Measurements from ENCODE around the gene NUDT8. TPM values are rescaled to one million over a fixed set of nuclear protein-coding genes. Genes with fewer than 3 reads are reported as not detected.

NUDT8 gene
- total RNA-seq, 3 donors from 2014 or later (not counting 1 experiment from before 2014, with no cell fraction given) = 1.7 to 5.2 (median 4.1) TPM

DNA sequence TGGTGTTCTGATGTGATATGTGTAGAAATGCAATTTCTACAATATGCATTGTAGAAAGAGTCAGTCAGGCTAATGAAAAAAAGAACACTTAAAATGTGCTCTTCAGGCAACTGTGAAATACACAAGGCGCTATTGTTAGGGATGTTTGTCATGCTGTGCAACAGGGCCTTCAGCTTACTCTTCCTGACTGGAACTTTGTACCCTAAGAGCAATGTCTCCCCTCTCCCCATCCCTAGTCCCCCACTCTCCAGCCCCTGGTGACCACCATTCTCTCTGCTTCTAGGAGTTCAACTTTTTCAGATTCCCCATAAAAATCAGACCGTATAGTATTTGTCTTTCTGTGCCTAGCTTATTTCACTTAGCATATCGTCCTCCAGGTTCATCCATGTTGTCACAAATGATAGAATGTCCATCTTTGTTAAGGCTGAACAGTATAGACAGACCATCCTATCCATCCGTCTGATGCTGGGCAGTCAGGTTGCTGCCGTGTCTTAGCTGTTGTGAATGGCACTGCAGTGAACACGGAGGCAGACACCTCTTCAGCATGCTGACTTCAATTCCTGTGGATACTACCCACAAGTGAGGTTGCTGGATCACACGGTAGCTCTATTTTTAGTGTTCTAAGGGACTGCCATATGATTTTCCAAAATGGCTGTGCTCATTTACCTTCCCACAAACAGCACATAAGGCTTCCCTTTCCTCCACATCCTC lies 12.3 kb downstream of the NUDT8 start:
- Mint-ChIP-seq H3K36me3 (no peaks in the 10 kb centered on the region), H3K4me3 (peak overlapping the region; percentile 73), H3K9me3 (no peaks in the 10 kb centered on the region), H3K27ac (peak overlapping the region; percentile 96 to 99), H3K4me1 (peaks cover 15 to 46% of the 10 kb centered on the region in 2 donors), H3K27me3 (ENCODE audit: low read depth in 2 of 2) (no peaks in the 10 kb centered on the region)
- TF ChIP-seq CTCF (IDR thresholded peaks at IDR 0.05) = no peak
- no peak overlapping the region for H3K4me3 ChIP-seq (ENCODE audit: low read length)
- no peaks in the 10 kb centered on the region for H3K9me3 ChIP-seq (ENCODE audit: control insufficient read depth, insufficient read depth, low read length)
- H3K27ac ChIP-seq (ENCODE audit: low read length) = no peak overlapping the region
- DNase-seq (no peak), ATAC-seq (no peak)
- no peaks in the 10 kb centered on the region for H3K27me3 ChIP-seq (ENCODE audit: control insufficient read depth, insufficient read depth, low read length)
- H3K36me3 ChIP-seq (ENCODE audit: control insufficient read depth, insufficient read depth, low read length) = peaks cover 12% of the 10 kb centered on the region
- H3K4me1 ChIP-seq (ENCODE audit: control insufficient read depth, insufficient read depth, low read length) = peaks cover 47% of the 10 kb centered on the region
- 90% methylated on average over 7 of the region's 7 CpGs for WGBS (ENCODE audit: insufficient coverage)
- intact Hi-C loops (cut with micrococcal nuclease) = loop anchor here (10.0 kb wide), 1 partner anchor 113 kb away; the partner anchor contains the start of genes CDK2AP2 and PITPNM1

DNA sequence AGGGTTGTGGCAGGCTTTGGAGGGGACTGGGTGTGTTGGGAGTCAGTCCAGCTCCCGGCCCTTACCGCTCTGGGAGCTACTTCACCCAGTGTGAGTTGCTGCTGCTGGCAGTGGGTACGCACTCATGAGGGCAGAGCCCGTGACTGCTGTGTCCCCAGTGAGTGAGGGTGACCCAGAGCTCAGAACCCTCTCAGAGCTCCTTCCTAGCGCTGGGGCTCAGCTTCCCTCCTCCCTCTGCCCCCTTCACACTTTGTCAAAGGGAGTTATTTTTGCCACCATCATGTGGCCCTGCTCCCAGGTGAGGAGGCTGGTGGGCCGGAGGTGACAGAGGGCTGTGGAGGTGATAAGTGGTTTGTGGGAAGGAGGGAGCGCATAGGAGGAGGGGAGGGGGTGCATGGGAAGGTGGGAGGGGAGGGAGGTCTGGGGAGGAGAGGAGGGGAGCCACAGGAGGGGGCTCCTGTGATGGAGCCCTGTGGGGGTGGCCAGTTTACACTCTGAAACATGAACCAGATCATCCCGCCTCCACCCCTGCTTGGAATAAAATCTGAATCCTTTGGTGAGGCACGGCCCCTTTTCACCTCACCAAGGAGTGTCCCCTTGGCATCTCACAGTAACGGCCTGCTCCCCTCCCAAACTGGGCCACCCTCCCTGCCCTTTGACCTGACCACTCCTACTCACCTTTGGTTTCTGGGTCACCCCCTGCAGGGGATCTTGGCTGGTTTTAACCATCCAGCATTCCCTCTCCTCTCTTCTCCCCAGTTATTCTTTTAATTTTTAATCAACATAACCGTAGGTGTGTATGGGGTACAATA lies 13.1 kb downstream of the NUDT8 start:
- DNase-seq = no peak
- intact Hi-C loops (cut with micrococcal nuclease) = loop anchor here (10.0 kb wide), 1 partner anchor 112 kb away; the partner anchor contains the start of genes CDK2AP2 and PITPNM1
- 50% methylated on average over 10 of the region's 11 CpGs for WGBS (ENCODE audit: insufficient coverage)

GRCh38 chr11:67615728-67616430 lies 13.9 kb downstream of the NUDT8 start:
- H3K9me3 Mint-ChIP-seq = no peaks in the 10 kb centered on the region

More for the DNA sequence above, 13.1 kb downstream of the NUDT8 start:
- H3K4me3 Mint-ChIP-seq = peak overlapping the region; percentile 73
- peaks cover 15 to 46% of the 10 kb centered on the region in 2 donors for H3K4me1 Mint-ChIP-seq
- Histone ChIP-seq H3K4me1 (ENCODE audit: control insufficient read depth, insufficient read depth, low read length) (peaks cover 49% of the 10 kb centered on the region), H3K27me3 (ENCODE audit: control insufficient read depth, insufficient read depth, low read length) (no peaks in the 10 kb centered on the region), H3K4me3 (ENCODE audit: low read length) (no peak overlapping the region), H3K36me3 (ENCODE audit: control insufficient read depth, insufficient read depth, low read length) (peaks cover 19% of the 10 kb centered on the region), H3K9me3 (ENCODE audit: control insufficient read depth, insufficient read depth, low read length) (no peaks in the 10 kb centered on the region), H3K27ac (ENCODE audit: low read length) (peak overlapping the region; percentile 100)
- H3K36me3 Mint-ChIP-seq = no peaks in the 10 kb centered on the region
- H3K27me3 Mint-ChIP-seq (ENCODE audit: low read depth in 2 of 2) = no peaks in the 10 kb centered on the region
- peak overlapping the region; percentile 96 to 99 for H3K27ac Mint-ChIP-seq
- no peaks in the 10 kb centered on the region for H3K9me3 Mint-ChIP-seq
- TF ChIP-seq CTCF (IDR thresholded peaks at IDR 0.05) = no peak
- ATAC-seq = no peak

More at GRCh38 chr11:67615728-67616430, 13.9 kb downstream of the NUDT8 start:
- Histone ChIP-seq H3K4me3 (ENCODE audit: low read length) (peak overlapping the region; percentile 4), H3K27me3 (ENCODE audit: control insufficient read depth, insufficient read depth, low read length) (no peaks in the 10 kb centered on the region), H3K27ac (ENCODE audit: low read length) (peak overlapping the region; percentile 100), H3K9me3 (ENCODE audit: control insufficient read depth, insufficient read depth, low read length) (no peaks in the 10 kb centered on the region), H3K4me1 (ENCODE audit: control insufficient read depth, insufficient read depth, low read length) (peaks cover 49% of the 10 kb centered on the region), H3K36me3 (ENCODE audit: control insufficient read depth, insufficient read depth, low read length) (peaks cover 27% of the 10 kb centered on the region)
- ATAC-seq = no peak
- intact Hi-C loops (cut with micrococcal nuclease) = loop anchor here (2.0 to 10.0 kb wide), 3 partner anchors 13 to 111 kb away; partner anchors contain the start of genes CDK2AP2, GSTP1, NUDT8 and PITPNM1
- DNase-seq = peak in 1 of 2 donors; percentile 52
- WGBS (ENCODE audit: insufficient coverage) = 42% methylated on average over 34 of the region's 34 CpGs
- Mint-ChIP-seq H3K4me1 (peaks cover 15 to 46% of the 10 kb centered on the region in 2 donors), H3K27me3 (ENCODE audit: low read depth in 2 of 2) (no peaks in the 10 kb centered on the region), H3K4me3 (peak overlapping the region; percentile 80), H3K27ac (peak overlapping the region; percentile 96 to 99), H3K36me3 (no peaks in the 10 kb centered on the region)
- TF ChIP-seq CTCF (IDR thresholded peaks at IDR 0.05) = no peak

All from natural killer cell (primary cell).